ENCODE data around the gene ZSCAN2.

GRCh38 chr15:84666373-84666772 is 65.6 kb downstream of the ZSCAN2 start:
- TF ChIP-seq POLR2A (IDR thresholded peaks at IDR 0.05) (no peak), EP300 (IDR thresholded peaks at IDR 0.05) (no peak)
- TF ChIP-seq, protein P1, sequence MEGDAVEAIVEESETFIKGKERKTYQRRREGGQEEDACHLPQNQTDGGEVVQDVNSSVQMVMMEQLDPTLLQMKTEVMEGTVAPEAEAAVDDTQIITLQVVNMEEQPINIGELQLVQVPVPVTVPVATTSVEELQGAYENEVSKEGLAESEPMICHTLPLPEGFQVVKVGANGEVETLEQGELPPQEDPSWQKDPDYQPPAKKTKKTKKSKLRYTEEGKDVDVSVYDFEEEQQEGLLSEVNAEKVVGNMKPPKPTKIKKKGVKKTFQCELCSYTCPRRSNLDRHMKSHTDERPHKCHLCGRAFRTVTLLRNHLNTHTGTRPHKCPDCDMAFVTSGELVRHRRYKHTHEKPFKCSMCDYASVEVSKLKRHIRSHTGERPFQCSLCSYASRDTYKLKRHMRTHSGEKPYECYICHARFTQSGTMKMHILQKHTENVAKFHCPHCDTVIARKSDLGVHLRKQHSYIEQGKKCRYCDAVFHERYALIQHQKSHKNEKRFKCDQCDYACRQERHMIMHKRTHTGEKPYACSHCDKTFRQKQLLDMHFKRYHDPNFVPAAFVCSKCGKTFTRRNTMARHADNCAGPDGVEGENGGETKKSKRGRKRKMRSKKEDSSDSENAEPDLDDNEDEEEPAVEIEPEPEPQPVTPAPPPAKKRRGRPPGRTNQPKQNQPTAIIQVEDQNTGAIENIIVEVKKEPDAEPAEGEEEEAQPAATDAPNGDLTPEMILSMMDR (IDR thresholded peaks at IDR 0.05) = no peak
